Astrocyte of the cerebellum (primary cell): ENCODE results near the gene PALLD.

Experiments used
- DNase-seq: peaks from one replicate; pipeline ENCODE4 v3.0.0-alpha.2; 2011; ENCODE audit warnings: low read depth
- H3K4me3 ChIP-seq: 2 replicates; pipeline ENCODE4 v1.5.1; 2011; ENCODE audit warnings: mild to moderate bottlenecking, low read depth, low read length, moderate library complexity
- in situ Hi-C: cut with HindIII; loops from 2 replicates; pipeline ENCODE4 v1.10.0; 2017; ENCODE audit warnings: low sequenced_read_pairs
- TF ChIP-seq, protein P1 (sequence below): IDR thresholded peaks from 2 replicates; pipeline ENCODE4 v1.5.1; 2012; ENCODE audit warnings: low read length, low read depth, moderate library complexity, mild to moderate bottlenecking; ENCODE audit errors: missing control alignments

The PALLD gene

DNA sequence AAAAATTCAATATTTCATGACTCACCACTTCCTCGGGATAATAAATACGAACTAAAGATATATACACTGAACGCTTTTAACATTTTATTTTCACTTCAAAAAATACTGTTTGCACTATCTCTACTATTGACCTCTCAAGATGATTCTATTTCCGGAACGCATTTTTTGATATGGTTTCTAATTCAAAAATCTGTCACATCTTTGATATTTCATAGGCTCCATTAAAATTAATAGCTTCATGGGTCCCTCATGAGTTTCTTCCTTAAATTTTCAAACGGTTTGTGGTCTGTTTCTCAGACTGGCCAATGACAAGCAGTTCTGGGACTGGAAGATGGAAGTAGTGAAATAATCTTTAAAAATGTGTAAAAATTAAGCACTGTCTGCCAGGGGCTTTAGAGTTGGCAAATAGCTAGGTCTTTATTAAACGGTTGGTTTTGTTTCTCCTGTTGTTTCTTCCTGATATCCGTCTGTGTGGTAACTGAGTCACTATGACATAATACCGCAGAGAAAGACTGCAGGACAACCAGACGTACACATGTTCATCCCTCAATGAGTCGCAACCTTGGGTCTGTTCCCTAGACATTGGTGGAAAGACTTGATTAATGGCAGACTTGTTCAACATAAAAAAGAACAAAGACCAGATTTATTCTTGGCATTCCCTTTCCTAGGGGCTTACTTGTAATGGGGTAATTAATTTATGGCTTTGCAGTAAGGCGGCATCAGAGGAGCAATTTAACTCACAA, 133.8 kb downstream of the PALLD start:
- in situ Hi-C loops: no loop called here
- H3K4me3 ChIP-seq: peak overlapping the region; percentile 89
- peak; percentile 91 for DNase-seq
- TF ChIP-seq, protein P1, sequence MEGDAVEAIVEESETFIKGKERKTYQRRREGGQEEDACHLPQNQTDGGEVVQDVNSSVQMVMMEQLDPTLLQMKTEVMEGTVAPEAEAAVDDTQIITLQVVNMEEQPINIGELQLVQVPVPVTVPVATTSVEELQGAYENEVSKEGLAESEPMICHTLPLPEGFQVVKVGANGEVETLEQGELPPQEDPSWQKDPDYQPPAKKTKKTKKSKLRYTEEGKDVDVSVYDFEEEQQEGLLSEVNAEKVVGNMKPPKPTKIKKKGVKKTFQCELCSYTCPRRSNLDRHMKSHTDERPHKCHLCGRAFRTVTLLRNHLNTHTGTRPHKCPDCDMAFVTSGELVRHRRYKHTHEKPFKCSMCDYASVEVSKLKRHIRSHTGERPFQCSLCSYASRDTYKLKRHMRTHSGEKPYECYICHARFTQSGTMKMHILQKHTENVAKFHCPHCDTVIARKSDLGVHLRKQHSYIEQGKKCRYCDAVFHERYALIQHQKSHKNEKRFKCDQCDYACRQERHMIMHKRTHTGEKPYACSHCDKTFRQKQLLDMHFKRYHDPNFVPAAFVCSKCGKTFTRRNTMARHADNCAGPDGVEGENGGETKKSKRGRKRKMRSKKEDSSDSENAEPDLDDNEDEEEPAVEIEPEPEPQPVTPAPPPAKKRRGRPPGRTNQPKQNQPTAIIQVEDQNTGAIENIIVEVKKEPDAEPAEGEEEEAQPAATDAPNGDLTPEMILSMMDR: no peak

DNA sequence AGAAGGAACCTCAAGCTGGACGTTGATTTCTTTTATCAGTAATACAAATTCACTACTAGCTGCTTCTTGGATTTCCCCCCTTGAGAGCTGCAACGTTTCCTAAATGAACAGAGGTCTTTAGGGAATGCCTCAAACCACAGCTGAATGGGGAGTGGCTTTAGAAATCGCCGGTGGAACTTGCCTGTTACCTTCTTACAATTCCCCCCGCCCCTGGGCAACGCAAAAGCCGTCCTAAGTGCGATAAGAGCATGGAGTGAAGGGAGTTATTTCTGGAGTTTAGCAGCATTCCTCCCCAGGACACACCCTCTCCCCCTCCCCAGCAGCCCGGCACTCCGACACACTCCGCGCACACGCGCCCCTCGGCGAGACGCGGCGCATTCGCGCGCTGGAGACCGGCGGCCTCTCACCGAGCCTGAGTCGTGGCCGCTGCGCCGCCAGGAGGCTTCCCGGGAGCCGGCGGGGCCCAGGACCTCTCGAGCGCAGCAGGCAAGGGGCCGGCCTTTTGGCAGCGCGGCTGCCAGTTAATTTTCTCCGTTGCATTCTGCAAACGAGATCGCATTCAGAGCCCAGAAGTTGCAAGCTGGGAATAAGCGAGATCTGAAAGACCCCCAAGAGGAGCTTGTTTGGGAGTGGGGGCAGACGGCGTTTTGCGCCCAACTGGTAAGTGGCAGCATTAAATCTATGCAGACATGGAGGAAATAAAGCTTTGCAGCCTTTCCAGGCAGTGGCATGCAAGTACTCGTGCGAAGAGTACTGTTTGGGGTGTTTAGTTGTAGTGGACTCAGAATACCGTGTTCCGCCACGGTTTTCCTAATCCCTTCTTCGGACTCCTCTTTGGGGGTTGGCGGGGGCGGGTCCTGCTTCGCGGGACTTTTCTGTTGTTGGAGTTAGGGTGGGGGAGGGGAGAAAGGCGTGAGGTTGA, 134.7 kb downstream of the PALLD start:
- peak; percentile 86 for DNase-seq
- TF ChIP-seq, protein P1: peak; percentile 50

GRCh38 chr4:168632301-168632725, 135.5 kb downstream of the PALLD start:
- peak overlapping the region; percentile 89 for H3K4me3 ChIP-seq
- in situ Hi-C loops: no loop called here
- no peak for DNase-seq
- TF ChIP-seq, protein P1: no peak

More for the DNA sequence above, 134.7 kb downstream of the PALLD start:
- peak overlapping the region; percentile 89 for H3K4me3 ChIP-seq
- in situ Hi-C loops: no loop called here

- TF ChIP-seq, protein P1: no peak
- DNase-seq: no peak
- peak overlapping the region; percentile 89 for H3K4me3 ChIP-seq
- in situ Hi-C loops: no loop called here
Observed at GRCh38 chr4:168633064-168633463, 136.2 kb downstream of the PALLD start.

DNA sequence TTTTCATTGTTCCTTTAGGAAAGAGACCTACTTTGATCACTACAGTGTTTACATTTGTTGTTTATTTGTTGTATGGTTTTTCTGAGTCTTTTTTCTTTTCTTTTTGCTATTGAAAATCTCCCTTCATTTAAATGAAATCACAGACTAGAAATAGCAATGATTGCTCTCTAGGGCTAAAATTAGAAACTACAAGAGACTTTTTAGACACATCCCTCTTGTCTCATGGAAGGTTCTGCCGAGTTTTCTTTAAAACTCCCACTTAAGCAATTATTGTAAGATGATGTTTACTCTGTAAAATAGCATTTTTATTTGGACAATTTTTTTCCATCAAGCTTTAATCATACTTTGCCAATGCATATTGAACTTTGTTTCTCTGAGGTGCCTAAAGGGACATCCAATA, 136.6 kb downstream of the PALLD start:
- in situ Hi-C loops: no loop called here
- TF ChIP-seq, protein P1: no peak
- no peak for DNase-seq
- peak overlapping the region; percentile 89 for H3K4me3 ChIP-seq

GRCh38 chr4:168634276-168634802, 137.5 kb downstream of the PALLD start:
- TF ChIP-seq, protein P1: no peak
- H3K4me3 ChIP-seq: peak overlapping the region; percentile 89
- in situ Hi-C loops: no loop called here
- DNase-seq: peak; percentile 99
